Mucosa of stomach (tissue), 1 donor: ENCODE data around the gene ASB6.
A peak's percentile ranks its signal among the peaks of the same experiment; 100 is the strongest.
"Not testable (repeated sequence)": the region's sequence is repeated elsewhere in the genome, so short reads cannot be mapped to it uniquely, and the experiment has no call there.

Experiments used
- H3K27me3 ChIP-seq: one replicate; pipeline ENCODE4 v1.7.0; 2013; ENCODE audit warnings: mild to moderate bottlenecking, low read length; ENCODE audit not compliant: control insufficient read depth, insufficient read depth
- H3K36me3 ChIP-seq: one replicate; pipeline ENCODE4 v1.7.0; 2013; ENCODE audit warnings: low read length; ENCODE audit not compliant: control insufficient read depth, insufficient read depth
- H3K4me1 ChIP-seq: one replicate; pipeline ENCODE4 v1.7.0; 2013; ENCODE audit warnings: mild to moderate bottlenecking, low read length; ENCODE audit not compliant: control insufficient read depth, insufficient read depth
- H3K4me3 ChIP-seq: one replicate; pipeline ENCODE4 v1.7.0; 2013; ENCODE audit warnings: low read length
- H3K9ac ChIP-seq: one replicate; pipeline ENCODE4 v1.7.0; 2013; ENCODE audit warnings: mild to moderate bottlenecking, low read length, moderate library complexity
- H3K9me3 ChIP-seq: one replicate; pipeline ENCODE4 v1.7.0; 2013; ENCODE audit warnings: mild to moderate bottlenecking, low read length, moderate library complexity; ENCODE audit not compliant: control insufficient read depth
- donor health status: Pancreatic carcinoma.

The ASB6 gene

GRCh38 chr9:129595903-129596540, 45.9 kb downstream of the ASB6 start:
- Histone ChIP-seq H3K4me1 (peaks cover 26% of the 10 kb centered on the region), H3K4me3 (no peak overlapping the region), H3K36me3 (no peaks in the 10 kb centered on the region), H3K27me3 (peaks cover 10% of the 10 kb centered on the region), H3K9ac (peak overlapping the region; percentile 59), H3K9me3 (no peaks in the 10 kb centered on the region)

DNA sequence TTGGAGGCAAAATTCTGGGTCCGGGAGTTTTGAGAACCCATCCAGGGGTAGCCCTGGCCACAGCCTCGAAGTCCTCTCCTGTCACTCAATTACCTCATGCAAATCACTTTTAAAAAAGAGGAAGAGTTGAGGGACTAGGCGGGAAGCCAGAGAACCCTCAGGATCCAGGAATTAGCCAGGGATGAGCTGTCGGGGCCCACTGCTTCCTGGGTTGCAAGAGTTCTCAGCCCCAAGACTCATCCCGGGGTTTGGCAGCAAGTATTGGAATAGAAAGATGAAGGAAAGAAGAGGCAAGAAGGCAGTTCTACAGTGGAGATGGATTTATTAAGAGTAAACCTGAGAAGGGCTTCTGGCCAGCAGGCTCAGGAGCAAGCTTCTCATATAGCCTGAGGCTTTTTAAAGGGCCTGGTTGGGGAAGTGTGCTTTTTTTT, 46.6 kb downstream of the ASB6 start:
- no peaks in the 10 kb centered on the region for H3K36me3 ChIP-seq
- H3K4me1 ChIP-seq, result peaks cover 26% of the 10 kb centered on the region
- no peak overlapping the region for H3K9ac ChIP-seq
- no peak overlapping the region for H3K4me3 ChIP-seq
- no peaks in the 10 kb centered on the region for H3K9me3 ChIP-seq
- peaks cover 10% of the 10 kb centered on the region for H3K27me3 ChIP-seq

DNA sequence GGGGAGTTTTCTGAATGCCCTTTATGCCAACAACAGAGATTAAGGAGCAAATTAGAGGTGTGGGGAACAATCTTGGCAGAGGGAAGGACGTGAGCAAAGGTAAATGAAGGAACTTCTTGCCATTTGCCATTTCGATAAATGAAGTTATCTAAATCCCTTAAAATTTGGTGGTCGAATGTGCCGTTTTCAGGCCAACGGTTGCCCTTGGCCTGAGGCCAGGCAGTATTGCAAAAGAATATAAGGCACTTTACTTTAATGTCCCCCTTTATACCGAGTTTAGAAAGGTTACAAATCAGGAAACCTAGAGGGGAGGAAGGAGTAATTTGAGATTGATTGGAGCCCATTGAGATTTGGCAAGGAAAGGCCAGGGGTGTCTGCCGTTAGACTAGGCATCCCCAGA, 47.3 kb downstream of the ASB6 start:
- Histone ChIP-seq H3K9ac (no peak overlapping the region), H3K4me1 (peaks cover 26% of the 10 kb centered on the region), H3K36me3 (no peaks in the 10 kb centered on the region), H3K4me3 (no peak overlapping the region), H3K9me3 (no peaks in the 10 kb centered on the region), H3K27me3 (peaks cover 10% of the 10 kb centered on the region)

GRCh38 chr9:129592790-129593189, 49.2 kb downstream of the ASB6 start:
- not testable (repeated sequence) for H3K4me3 ChIP-seq, H3K27me3 ChIP-seq, H3K9ac ChIP-seq, H3K9me3 ChIP-seq, H3K36me3 ChIP-seq
- H3K4me1 ChIP-seq, result peaks cover 20% of the 10 kb centered on the region

DNA sequence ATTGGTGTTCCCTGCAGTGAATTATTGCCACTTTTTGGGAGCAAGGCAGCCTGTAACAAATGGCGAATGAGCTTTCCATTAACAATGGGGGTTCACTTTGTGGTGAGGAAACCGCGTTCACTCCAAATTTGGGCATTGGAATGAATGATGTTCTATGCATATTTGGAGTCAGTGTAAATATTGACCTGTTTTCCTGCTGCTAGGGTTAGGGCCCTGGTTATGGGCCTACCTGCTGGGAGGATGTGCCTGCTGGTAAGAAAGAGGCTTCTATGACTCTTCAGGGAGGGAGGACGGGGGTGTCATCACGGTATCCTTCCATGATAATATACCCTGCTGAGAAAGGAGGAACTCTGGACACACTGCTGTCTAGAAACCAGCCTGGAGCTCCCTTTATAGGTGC, 50.0 kb downstream of the ASB6 start:
- Histone ChIP-seq H3K36me3 (no peaks in the 10 kb centered on the region), H3K9me3 (no peaks in the 10 kb centered on the region), H3K4me1 (peaks cover 13% of the 10 kb centered on the region), H3K27me3 (no peaks in the 10 kb centered on the region), H3K9ac (no peak overlapping the region), H3K4me3 (no peak overlapping the region)

DNA sequence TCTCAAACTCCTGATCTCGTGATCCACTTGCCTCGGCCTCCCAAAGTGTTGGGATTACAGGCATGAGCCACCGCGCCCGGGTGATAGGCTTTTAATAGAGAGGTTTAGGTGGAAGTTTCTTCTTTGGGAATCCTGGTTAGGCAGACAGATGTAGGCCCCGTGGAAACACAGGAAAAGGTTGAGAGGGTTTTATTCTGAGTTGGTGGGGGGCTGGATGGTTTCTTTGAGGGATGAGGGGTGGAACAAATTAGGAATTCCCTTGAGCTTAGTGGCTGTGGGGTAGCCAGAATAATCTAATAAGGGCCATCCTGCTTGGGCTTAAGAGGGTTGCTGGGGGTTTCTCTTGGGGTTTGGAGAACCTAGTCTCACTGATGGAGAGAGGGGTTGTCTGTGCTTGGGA, 51.5 kb downstream of the ASB6 start:
- Histone ChIP-seq H3K4me3 (no peak overlapping the region), H3K36me3 (no peaks in the 10 kb centered on the region), H3K9me3 (no peaks in the 10 kb centered on the region), H3K4me1 (no peaks in the 10 kb centered on the region), H3K27me3 (no peaks in the 10 kb centered on the region), H3K9ac (no peak overlapping the region)

- Histone ChIP-seq H3K36me3 (no peaks in the 10 kb centered on the region), H3K9ac (no peak overlapping the region), H3K27me3 (no peaks in the 10 kb centered on the region), H3K4me3 (no peak overlapping the region), H3K9me3 (no peaks in the 10 kb centered on the region), H3K4me1 (peaks cover 7% of the 10 kb centered on the region)
Measured at GRCh38 chr9:129587487-129588262, 54.3 kb downstream of the ASB6 start.

DNA sequence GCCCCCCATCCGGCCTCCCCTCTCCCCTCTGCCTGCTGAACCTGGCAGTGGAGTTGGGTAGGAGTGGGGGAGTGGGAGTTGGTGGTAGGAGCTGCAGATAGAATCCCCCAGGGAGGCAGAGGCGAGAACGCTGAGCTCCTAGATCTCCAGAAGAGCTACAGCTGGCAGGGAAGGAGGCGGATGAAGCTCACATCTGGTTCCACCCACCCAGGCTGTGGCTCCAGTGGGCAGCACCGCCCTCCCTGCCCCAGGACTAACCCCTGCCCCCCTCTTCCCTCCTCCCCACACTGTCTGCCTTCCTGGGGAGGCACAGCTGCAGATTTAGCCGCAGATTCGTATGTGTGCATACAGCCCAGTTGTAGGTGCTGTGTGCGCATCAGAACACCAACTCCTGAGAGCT, 55.3 kb downstream of the ASB6 start:
- Histone ChIP-seq H3K4me1 (peaks cover 7% of the 10 kb centered on the region), H3K4me3 (no peak overlapping the region), H3K9ac (no peak overlapping the region), H3K9me3 (no peaks in the 10 kb centered on the region), H3K36me3 (no peaks in the 10 kb centered on the region), H3K27me3 (no peaks in the 10 kb centered on the region)

GRCh38 chr9:129586245-129586644, 55.7 kb downstream of the ASB6 start:
- no peaks in the 10 kb centered on the region for H3K36me3 ChIP-seq
- no peak overlapping the region for H3K9ac ChIP-seq
- H3K4me1 ChIP-seq, result peaks cover 7% of the 10 kb centered on the region
- H3K4me3 ChIP-seq, result no peak overlapping the region
- no peaks in the 10 kb centered on the region for H3K9me3 ChIP-seq
- H3K27me3 ChIP-seq, result no peaks in the 10 kb centered on the region

DNA sequence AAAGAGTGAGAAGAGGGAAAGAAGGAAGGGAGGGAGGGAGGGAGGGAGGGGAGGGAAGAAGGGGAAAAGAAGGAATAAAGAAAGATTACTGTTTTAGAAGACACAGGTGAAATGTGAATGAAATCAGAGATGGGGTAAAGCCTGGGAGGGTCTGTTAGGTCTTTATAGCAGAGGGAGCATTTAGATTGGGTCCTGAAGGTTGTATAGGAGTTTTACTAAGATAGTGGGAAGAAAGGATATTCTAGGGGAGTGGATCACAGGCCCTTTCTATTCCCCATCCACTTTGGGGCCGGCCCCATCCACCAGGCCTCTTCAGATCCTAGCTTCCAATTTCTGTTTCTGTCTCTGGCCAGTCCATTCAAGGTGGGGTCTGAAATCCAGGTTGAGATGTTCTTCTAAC, 56.6 kb downstream of the ASB6 start:
- Histone ChIP-seq H3K4me3 (no peak overlapping the region), H3K9ac (no peak overlapping the region), H3K27me3 (no peaks in the 10 kb centered on the region), H3K9me3 (no peaks in the 10 kb centered on the region), H3K4me1 (peaks cover 7% of the 10 kb centered on the region), H3K36me3 (no peaks in the 10 kb centered on the region)
